Ishikawa (cell line): ENCODE measurements around the gene TBCD.

Source experiments
- CEBPB ChIP-seq: IDR thresholded peaks from 2 replicates; pipeline ENCODE4 v1.6.1; 2012
- CREB1 ChIP-seq: IDR thresholded peaks from 2 replicates; pipeline ENCODE4 v1.6.1; 2012; ENCODE audit warnings: low read depth
- EGR1 ChIP-seq: IDR thresholded peaks from 2 replicates; pipeline ENCODE4 v1.6.1; 2012
- EP300 ChIP-seq: IDR thresholded peaks from 2 replicates; pipeline ENCODE4 v1.6.1; 2012; ENCODE audit warnings: borderline replicate concordance
- FOXM1 ChIP-seq: IDR thresholded peaks from 2 replicates; pipeline ENCODE4 v1.6.1; 2012; ENCODE audit warnings: low read depth, borderline replicate concordance
- NFIC ChIP-seq: IDR thresholded peaks from 2 replicates; pipeline ENCODE4 v1.6.1; 2012
- RAD21 ChIP-seq: IDR thresholded peaks from 2 replicates; pipeline ENCODE4 v1.6.1; 2012; ENCODE audit warnings: low read depth
- TAF1 ChIP-seq: IDR thresholded peaks from 2 replicates; pipeline ENCODE4 v1.6.1; 2012; ENCODE audit warnings: low read depth, mild to moderate bottlenecking
- TCF12 ChIP-seq: IDR thresholded peaks from 2 replicates; pipeline ENCODE4 v1.6.1; 2012; ENCODE audit warnings: low read depth
- TEAD4 ChIP-seq: IDR thresholded peaks from 2 replicates; pipeline ENCODE4 v1.6.1; 2012
- YY1 ChIP-seq: IDR thresholded peaks from 2 replicates; pipeline ENCODE4 v1.6.1; 2012; ENCODE audit warnings: low read depth
- ZBTB7A ChIP-seq: IDR thresholded peaks from 2 replicates; pipeline ENCODE4 v1.6.1; 2012; ENCODE audit warnings: low read depth
- TF ChIP-seq, protein P1 (sequence below): IDR thresholded peaks from 2 replicates; pipeline ENCODE4 v1.6.1; 2012
- TF ChIP-seq, protein P2 (sequence below): IDR thresholded peaks from 2 replicates; pipeline ENCODE4 v1.6.1; 2012; ENCODE audit warnings: low read depth, mild to moderate bottlenecking
- TF ChIP-seq, protein P3 (sequence below): IDR thresholded peaks from 2 replicates; pipeline ENCODE4 v1.6.1; 2012

The TBCD gene

DNA sequence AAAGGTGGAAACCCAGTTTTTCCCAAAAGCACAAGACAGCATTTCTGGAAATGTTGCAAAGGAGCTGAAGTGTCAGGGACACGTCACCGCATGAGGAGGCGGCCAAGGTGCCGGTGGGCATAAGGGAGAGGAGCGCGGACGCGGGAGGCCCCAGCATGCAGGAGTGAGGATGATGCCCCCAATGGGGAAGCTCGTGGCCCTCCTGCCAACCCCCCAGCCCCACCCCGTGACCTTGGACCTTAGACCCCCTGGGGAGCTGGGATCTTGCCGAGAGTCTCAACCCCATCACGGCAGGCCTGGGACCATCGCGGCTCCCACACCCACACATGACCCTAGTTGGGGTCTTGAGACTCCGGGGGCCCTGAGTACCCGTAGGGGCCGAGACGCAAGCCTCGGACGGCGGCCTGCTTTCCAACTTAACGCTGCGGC, 208.1 kb downstream of the TBCD start:
- TF ChIP-seq CEBPB (no peak), EP300 (no peak), ZBTB7A (no peak), EGR1 (no peak), CREB1 (no peak), TEAD4 (no peak), TCF12 (no peak), NFIC (no peak), TAF1 (no peak), FOXM1 (no peak), RAD21 (no peak), YY1 (no peak)
- TF ChIP-seq, protein P1, sequence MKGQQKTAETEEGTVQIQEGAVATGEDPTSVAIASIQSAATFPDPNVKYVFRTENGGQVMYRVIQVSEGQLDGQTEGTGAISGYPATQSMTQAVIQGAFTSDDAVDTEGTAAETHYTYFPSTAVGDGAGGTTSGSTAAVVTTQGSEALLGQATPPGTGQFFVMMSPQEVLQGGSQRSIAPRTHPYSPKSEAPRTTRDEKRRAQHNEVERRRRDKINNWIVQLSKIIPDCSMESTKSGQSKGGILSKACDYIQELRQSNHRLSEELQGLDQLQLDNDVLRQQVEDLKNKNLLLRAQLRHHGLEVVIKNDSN: no peak
- TF ChIP-seq, protein P2, sequence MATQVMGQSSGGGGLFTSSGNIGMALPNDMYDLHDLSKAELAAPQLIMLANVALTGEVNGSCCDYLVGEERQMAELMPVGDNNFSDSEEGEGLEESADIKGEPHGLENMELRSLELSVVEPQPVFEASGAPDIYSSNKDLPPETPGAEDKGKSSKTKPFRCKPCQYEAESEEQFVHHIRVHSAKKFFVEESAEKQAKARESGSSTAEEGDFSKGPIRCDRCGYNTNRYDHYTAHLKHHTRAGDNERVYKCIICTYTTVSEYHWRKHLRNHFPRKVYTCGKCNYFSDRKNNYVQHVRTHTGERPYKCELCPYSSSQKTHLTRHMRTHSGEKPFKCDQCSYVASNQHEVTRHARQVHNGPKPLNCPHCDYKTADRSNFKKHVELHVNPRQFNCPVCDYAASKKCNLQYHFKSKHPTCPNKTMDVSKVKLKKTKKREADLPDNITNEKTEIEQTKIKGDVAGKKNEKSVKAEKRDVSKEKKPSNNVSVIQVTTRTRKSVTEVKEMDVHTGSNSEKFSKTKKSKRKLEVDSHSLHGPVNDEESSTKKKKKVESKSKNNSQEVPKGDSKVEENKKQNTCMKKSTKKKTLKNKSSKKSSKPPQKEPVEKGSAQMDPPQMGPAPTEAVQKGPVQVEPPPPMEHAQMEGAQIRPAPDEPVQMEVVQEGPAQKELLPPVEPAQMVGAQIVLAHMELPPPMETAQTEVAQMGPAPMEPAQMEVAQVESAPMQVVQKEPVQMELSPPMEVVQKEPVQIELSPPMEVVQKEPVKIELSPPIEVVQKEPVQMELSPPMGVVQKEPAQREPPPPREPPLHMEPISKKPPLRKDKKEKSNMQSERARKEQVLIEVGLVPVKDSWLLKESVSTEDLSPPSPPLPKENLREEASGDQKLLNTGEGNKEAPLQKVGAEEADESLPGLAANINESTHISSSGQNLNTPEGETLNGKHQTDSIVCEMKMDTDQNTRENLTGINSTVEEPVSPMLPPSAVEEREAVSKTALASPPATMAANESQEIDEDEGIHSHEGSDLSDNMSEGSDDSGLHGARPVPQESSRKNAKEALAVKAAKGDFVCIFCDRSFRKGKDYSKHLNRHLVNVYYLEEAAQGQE: no peak
- TF ChIP-seq, protein P3, sequence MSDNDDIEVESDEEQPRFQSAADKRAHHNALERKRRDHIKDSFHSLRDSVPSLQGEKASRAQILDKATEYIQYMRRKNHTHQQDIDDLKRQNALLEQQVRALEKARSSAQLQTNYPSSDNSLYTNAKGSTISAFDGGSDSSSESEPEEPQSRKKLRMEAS: no peak

DNA sequence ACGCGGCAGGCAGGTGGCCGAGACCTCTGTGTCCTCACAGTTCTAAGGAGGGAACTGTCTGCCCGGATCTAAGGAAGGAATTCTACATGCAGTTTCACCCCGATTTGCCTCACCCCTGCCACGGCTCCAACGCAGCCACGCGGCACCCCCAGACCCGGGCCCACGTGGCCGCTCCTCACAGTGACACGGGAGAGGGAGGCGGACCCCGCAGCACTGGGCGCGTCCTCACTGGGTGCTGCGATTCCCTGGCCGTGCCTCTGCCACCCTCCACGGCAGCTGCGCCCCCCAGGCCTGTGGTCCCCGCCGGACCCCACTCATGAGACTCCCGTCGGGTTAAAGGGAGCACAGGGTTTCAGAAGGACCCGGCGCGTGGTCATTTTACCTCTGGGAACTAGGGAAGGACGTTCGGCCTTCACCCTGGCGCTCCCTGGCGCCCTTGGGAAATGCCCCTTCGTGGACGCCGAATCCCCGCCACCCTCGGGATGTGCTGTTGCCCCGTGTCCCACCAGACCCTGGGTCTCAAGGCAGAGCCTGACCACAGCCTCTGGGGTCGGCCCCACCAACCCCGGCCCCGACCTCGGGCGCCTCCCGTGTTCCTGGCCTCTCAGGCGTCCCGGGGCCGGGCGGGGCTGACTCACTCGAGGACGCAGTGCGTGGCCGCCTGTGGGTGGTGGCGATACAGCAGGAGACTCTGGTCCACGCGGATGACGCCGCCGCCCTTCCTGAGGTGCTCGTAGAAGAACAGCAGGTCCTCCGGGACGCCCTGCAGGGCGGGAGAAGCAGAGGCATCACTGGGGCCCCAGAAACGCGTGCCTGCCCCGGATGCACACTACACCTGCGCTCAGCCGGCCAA, 208.8 kb downstream of the TBCD start:
- TF ChIP-seq ZBTB7A (no peak), NFIC (no peak), CREB1 (no peak)
- TF ChIP-seq, protein P2: no peak

DNA sequence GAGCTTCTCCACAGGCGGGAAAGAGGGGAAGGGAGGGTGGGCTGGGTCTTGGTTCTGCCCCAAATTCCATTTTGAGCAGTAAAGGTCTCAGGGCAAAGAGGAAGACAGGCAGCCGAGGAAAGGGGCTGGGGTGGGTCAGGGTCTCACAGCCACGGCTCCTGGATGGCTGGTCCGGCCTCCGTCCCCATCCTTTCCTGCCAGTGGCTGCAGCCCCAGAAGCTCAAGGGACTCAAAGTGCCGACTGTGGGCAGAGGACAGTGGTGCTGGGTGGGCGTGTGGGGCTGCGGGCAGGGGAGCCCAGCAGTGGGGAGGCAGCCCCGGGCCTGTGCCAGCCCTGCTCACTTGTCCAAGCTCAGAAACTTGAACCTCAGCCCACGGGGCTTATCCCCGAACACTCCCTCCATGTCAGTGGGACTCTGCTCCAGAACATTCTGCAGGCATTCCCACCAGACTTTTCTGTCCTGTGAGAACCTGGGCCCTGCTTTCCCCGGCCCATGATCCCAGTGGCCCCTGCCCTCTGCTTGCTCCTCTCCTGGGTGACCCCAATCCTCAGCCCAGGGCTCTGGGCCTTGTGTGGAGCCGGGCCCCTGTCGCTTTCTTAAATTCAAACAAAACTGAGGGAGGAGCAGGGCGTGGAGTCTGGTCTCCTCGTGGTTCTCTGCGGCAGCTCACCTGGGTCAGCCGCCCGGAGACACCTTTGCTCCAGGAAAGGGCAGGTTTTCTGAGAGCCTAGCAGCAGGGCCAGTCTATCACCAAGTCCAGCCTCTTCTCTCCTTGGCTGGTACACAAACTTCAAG, 209.7 kb downstream of the TBCD start:
- TF ChIP-seq, protein P2: no peak
- no peak for TF ChIP-seq TCF12
- no peak for TF ChIP-seq CEBPB
- TF ChIP-seq ZBTB7A: no peak
- no peak for TF ChIP-seq TAF1
- TF ChIP-seq, protein P1: no peak
- no peak for TF ChIP-seq NFIC
- no peak for TF ChIP-seq YY1
- TF ChIP-seq RAD21: no peak
- TF ChIP-seq FOXM1: no peak
- no peak for TF ChIP-seq TEAD4
- no peak for TF ChIP-seq CREB1
- TF ChIP-seq, protein P3: no peak
- no peak for TF ChIP-seq EP300
- TF ChIP-seq EGR1: no peak
